H1 (cell line): Measurements from ENCODE around the gene COQ10B. TPM values are rescaled to one million over a fixed set of nuclear protein-coding genes. Genes with fewer than 3 reads are reported as not detected.

Experiments used
- CEBPB ChIP-seq: IDR thresholded peaks from 2 replicates; pipeline ENCODE4 v1.6.1; 2012; ENCODE audit warnings: low read depth, low read length
- SP2 ChIP-seq: IDR thresholded peaks from 2 replicates; pipeline ENCODE4 v1.6.1; 2012; ENCODE audit warnings: mild to moderate bottlenecking, low read length, inconsistent platforms
- polyA plus RNA-seq, 7 experiments: library from polyadenylated mRNA; depleted of rRNA in 3 of 7; stranded (reverse) in 5 of 7; unstranded in 2 of 7; fragments of >200 nt in 5 of 7; fragments of 200-250 nt in 2 of 7; gene quantifications; 1 replicate in 5 of 7; 2 replicates in 1 of 7; 4 replicates in 1 of 7; pipeline versions ENCODE4 v1.2.1 to v1.2.3, GENCODE V29; 2011 to 2013; ENCODE audit warnings: missing spikeins in 2 of 7, mixed read lengths in 2 of 7
- total RNA-seq: library from RNA; stranded (reverse); fragmentation: NEBNext Ultra II Directional; extraction: Animal tissue kit (Norgen Biotek cat#: 25700); gene quantifications from 2 replicates; pipeline ENCODE4 v1.2.1, GENCODE V29; 2021
- TF ChIP-seq, protein P1 (sequence below): fragments of 300-600 bp; sonication (generic); IDR thresholded peaks from 2 replicates; pipeline ENCODE4 v1.7.1; 2012; ENCODE audit warnings: low read length, moderate library complexity, mild to moderate bottlenecking, inconsistent platforms; ENCODE audit not compliant: insufficient replicate concordance
- TF ChIP-seq, protein P2 (sequence below): IDR thresholded peaks from 2 replicates; pipeline ENCODE4 v1.6.1; 2011; ENCODE audit warnings: low read depth, mild to moderate bottlenecking, low read length; ENCODE audit not compliant: insufficient read depth

The COQ10B gene
- total and polyA plus RNA-seq, 2 of the 8 experiments (the other 6 are each of a cell fraction or from before 2014, with no cell fraction given), result 1.9 to 17.3 TPM

- TF ChIP-seq, protein P1, sequence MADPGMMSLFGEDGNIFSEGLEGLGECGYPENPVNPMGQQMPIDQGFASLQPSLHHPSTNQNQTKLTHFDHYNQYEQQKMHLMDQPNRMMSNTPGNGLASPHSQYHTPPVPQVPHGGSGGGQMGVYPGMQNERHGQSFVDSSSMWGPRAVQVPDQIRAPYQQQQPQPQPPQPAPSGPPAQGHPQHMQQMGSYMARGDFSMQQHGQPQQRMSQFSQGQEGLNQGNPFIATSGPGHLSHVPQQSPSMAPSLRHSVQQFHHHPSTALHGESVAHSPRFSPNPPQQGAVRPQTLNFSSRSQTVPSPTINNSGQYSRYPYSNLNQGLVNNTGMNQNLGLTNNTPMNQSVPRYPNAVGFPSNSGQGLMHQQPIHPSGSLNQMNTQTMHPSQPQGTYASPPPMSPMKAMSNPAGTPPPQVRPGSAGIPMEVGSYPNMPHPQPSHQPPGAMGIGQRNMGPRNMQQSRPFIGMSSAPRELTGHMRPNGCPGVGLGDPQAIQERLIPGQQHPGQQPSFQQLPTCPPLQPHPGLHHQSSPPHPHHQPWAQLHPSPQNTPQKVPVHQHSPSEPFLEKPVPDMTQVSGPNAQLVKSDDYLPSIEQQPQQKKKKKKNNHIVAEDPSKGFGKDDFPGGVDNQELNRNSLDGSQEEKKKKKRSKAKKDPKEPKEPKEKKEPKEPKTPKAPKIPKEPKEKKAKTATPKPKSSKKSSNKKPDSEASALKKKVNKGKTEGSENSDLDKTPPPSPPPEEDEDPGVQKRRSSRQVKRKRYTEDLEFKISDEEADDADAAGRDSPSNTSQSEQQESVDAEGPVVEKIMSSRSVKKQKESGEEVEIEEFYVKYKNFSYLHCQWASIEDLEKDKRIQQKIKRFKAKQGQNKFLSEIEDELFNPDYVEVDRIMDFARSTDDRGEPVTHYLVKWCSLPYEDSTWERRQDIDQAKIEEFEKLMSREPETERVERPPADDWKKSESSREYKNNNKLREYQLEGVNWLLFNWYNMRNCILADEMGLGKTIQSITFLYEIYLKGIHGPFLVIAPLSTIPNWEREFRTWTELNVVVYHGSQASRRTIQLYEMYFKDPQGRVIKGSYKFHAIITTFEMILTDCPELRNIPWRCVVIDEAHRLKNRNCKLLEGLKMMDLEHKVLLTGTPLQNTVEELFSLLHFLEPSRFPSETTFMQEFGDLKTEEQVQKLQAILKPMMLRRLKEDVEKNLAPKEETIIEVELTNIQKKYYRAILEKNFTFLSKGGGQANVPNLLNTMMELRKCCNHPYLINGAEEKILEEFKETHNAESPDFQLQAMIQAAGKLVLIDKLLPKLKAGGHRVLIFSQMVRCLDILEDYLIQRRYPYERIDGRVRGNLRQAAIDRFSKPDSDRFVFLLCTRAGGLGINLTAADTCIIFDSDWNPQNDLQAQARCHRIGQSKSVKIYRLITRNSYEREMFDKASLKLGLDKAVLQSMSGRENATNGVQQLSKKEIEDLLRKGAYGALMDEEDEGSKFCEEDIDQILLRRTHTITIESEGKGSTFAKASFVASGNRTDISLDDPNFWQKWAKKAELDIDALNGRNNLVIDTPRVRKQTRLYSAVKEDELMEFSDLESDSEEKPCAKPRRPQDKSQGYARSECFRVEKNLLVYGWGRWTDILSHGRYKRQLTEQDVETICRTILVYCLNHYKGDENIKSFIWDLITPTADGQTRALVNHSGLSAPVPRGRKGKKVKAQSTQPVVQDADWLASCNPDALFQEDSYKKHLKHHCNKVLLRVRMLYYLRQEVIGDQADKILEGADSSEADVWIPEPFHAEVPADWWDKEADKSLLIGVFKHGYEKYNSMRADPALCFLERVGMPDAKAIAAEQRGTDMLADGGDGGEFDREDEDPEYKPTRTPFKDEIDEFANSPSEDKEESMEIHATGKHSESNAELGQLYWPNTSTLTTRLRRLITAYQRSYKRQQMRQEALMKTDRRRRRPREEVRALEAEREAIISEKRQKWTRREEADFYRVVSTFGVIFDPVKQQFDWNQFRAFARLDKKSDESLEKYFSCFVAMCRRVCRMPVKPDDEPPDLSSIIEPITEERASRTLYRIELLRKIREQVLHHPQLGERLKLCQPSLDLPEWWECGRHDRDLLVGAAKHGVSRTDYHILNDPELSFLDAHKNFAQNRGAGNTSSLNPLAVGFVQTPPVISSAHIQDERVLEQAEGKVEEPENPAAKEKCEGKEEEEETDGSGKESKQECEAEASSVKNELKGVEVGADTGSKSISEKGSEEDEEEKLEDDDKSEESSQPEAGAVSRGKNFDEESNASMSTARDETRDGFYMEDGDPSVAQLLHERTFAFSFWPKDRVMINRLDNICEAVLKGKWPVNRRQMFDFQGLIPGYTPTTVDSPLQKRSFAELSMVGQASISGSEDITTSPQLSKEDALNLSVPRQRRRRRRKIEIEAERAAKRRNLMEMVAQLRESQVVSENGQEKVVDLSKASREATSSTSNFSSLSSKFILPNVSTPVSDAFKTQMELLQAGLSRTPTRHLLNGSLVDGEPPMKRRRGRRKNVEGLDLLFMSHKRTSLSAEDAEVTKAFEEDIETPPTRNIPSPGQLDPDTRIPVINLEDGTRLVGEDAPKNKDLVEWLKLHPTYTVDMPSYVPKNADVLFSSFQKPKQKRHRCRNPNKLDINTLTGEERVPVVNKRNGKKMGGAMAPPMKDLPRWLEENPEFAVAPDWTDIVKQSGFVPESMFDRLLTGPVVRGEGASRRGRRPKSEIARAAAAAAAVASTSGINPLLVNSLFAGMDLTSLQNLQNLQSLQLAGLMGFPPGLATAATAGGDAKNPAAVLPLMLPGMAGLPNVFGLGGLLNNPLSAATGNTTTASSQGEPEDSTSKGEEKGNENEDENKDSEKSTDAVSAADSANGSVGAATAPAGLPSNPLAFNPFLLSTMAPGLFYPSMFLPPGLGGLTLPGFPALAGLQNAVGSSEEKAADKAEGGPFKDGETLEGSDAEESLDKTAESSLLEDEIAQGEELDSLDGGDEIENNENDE, result no peak
- TF ChIP-seq SP2 (no peak), CEBPB (no peak)
- TF ChIP-seq, protein P2, sequence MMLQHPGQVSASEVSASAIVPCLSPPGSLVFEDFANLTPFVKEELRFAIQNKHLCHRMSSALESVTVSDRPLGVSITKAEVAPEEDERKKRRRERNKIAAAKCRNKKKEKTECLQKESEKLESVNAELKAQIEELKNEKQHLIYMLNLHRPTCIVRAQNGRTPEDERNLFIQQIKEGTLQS, result no peak
Measured at GRCh38 chr2:197437380-197437779, 16.0 kb upstream of the COQ10B start (continued).
